Testis (tissue), 3 donors: ENCODE measurements around the gene ALK. TPM values are rescaled to one million over a fixed set of nuclear protein-coding genes. Genes with fewer than 3 reads are reported as not detected.

Source experiments
- DNase-seq: peaks from one replicate; pipeline ENCODE4 v3.0.0-alpha.2; 2019
- H3K27ac ChIP-seq, 2 donors: fragments of 200-600 bp; sonication (generic); one replicate each; pipeline ENCODE4 v1.5.1; 2019
- H3K27me3 ChIP-seq: fragments of 200-600 bp; sonication (generic); one replicate; pipeline ENCODE4 v1.5.1; 2019
- H3K36me3 ChIP-seq: fragments of 200-600 bp; sonication (generic); one replicate; pipeline ENCODE4 v1.5.1; 2017; ENCODE audit warnings: low read depth; ENCODE audit errors: missing control alignments
- H3K4me1 ChIP-seq: fragments of 200-600 bp; sonication (generic); one replicate; pipeline ENCODE4 v1.5.1; 2019
- H3K4me3 ChIP-seq, 2 donors: fragments of 200-600 bp; sonication (generic); one replicate each; pipeline ENCODE4 v1.5.1; 2017 to 2019
- H3K9me3 ChIP-seq: fragments of 200-600 bp; sonication (generic); one replicate; pipeline ENCODE4 v1.5.1; 2017
- CTCF ChIP-seq, 3 experiments: fragments of 450-650 bp in 2 of 3; fragments of 200-600 bp in 1 of 3; sonication (generic) in 1 of 3; IDR thresholded peaks; one replicate each; pipeline ENCODE4 v1.5.1; 2016 to 2019; ENCODE audit warnings: antibody characterized with exemption in 3 of 3, mild to moderate bottlenecking in 2 of 3, moderate library complexity in 1 of 3
- POLR2A ChIP-seq: fragments of 450-650 bp; IDR thresholded peaks from one replicate; pipeline ENCODE4 v1.6.1; 2017; ENCODE audit warnings: antibody characterized with exemption, mild to moderate bottlenecking, moderate library complexity
- WGBS, 2 donors: methylation state at CpG; one replicate each; pipeline ENCODE4 v1.1.5; 2018; 5-methylcytosine and 5-hydroxymethylcytosine counted together
- intact Hi-C: fragments of 100-400 bp; cut with DNase I; formaldehyde crosslinking; loops from one replicate; pipeline ENCODE4 v1.15.1; 2023; ENCODE audit warnings: low total_unique reads
- polyA plus RNA-seq: library from polyadenylated mRNA; stranded (reverse); fragments of 350-450 nt; fragmentation: Illumina TruSeq; extraction: RNeasy Lipid Tissue Mini Kit (QIAGEN cat#74804); gene quantifications from one replicate; pipeline ENCODE4 v1.2.3, GENCODE V29; 2014; ENCODE audit warnings: low read depth, low replicate concordance; ENCODE audit not compliant: insufficient read depth
- total RNA-seq, 2 donors: library from RNA; depleted of rRNA; stranded (reverse); fragments of >200 nt; gene quantifications; one replicate each; pipeline ENCODE4 v1.2.3, GENCODE V29; 2016

The ALK gene
- total and polyA plus RNA-seq, 3 donors from 2014 or later = 2.1 to 3.8 (median 3.8) TPM

- WGBS, 2 donors = 77 to 85% methylated on average over 3 of the region's 3 CpGs
- Histone ChIP-seq H3K27ac (no peak overlapping the region), H3K27me3 (no peaks in the 10 kb centered on the region), H3K36me3 (no peaks in the 10 kb centered on the region), H3K4me3 (no peak overlapping the region), H3K4me1 (no peaks in the 10 kb centered on the region), H3K9me3 (no peaks in the 10 kb centered on the region)
- DNase-seq = no peak
- TF ChIP-seq CTCF (IDR thresholded peaks at IDR 0.05) (no peak), POLR2A (no peak)
- intact Hi-C loops = no loop called here
These were observed 343.2 kb downstream of the ALK start for GRCh38 chr2:29578084-29578598.

- DNase-seq = no peak
- Histone ChIP-seq H3K9me3 (no peaks in the 10 kb centered on the region), H3K27ac (no peak overlapping the region), H3K27me3 (no peaks in the 10 kb centered on the region), H3K4me3 (no peak overlapping the region), H3K36me3 (no peaks in the 10 kb centered on the region), H3K4me1 (no peaks in the 10 kb centered on the region)
- intact Hi-C loops = no loop called here
- TF ChIP-seq POLR2A (no peak), CTCF (IDR thresholded peaks at IDR 0.05) (no peak)
- WGBS, 2 donors = 83 to 86% methylated on average over 3 of the region's 3 CpGs
These were observed 345.2 kb downstream of the ALK start for GRCh38 chr2:29576231-29576630.

GRCh38 chr2:29575370-29575890 lies 346.0 kb downstream of the ALK start:
- 73 to 74% methylated on average over 4 of the region's 4 CpGs for WGBS, 2 donors
- no peak overlapping the region for H3K4me3 ChIP-seq
- H3K27me3 ChIP-seq = no peaks in the 10 kb centered on the region
- TF ChIP-seq CTCF (IDR thresholded peaks at IDR 0.05) (no peak), POLR2A (no peak)
- H3K36me3 ChIP-seq = no peaks in the 10 kb centered on the region
- no peak overlapping the region for H3K27ac ChIP-seq
- H3K9me3 ChIP-seq = no peaks in the 10 kb centered on the region
- intact Hi-C loops = no loop called here
- DNase-seq = no peak
- H3K4me1 ChIP-seq = no peaks in the 10 kb centered on the region

GRCh38 chr2:29573612-29574011 lies 347.8 kb downstream of the ALK start:
- no peak for DNase-seq
- Histone ChIP-seq H3K36me3 (no peaks in the 10 kb centered on the region), H3K27ac (no peak overlapping the region), H3K4me1 (no peaks in the 10 kb centered on the region), H3K9me3 (no peaks in the 10 kb centered on the region), H3K4me3 (no peak overlapping the region), H3K27me3 (no peaks in the 10 kb centered on the region)
- no peak for TF ChIP-seq CTCF (IDR thresholded peaks at IDR 0.05)
- TF ChIP-seq POLR2A = no peak
- WGBS, 2 donors = 88 to 93% methylated on average over 4 of the region's 4 CpGs
- intact Hi-C loops = no loop called here

GRCh38 chr2:29573147-29573546 lies 348.2 kb downstream of the ALK start:
- TF ChIP-seq CTCF (IDR thresholded peaks at IDR 0.05) = no peak
- no peak for TF ChIP-seq POLR2A
- Histone ChIP-seq H3K27me3 (no peaks in the 10 kb centered on the region), H3K27ac (no peak overlapping the region), H3K4me3 (no peak overlapping the region), H3K36me3 (no peaks in the 10 kb centered on the region), H3K9me3 (no peaks in the 10 kb centered on the region), H3K4me1 (no peaks in the 10 kb centered on the region)
- 73 to 81% methylated on average over 2 of the region's 2 CpGs for WGBS, 2 donors
- DNase-seq = no peak
- intact Hi-C loops = no loop called here
